Measurements from ENCODE around the gene WDR93.

- TF ChIP-seq CTCF (IDR thresholded peaks at IDR 0.05), result no peak
- no peak for TF ChIP-seq POLR2A (IDR thresholded peaks at IDR 0.05)
- TF ChIP-seq EP300 (IDR thresholded peaks at IDR 0.05; ENCODE audit: low read depth), result no peak
These were observed 85.2 kb downstream of the WDR93 start for GRCh38 chr15:89775815-89776214.
